Dedifferentiated amniotic fluid mesenchymal stem cell (primary cell): ENCODE results near the gene RGS14.
"Not testable (repeated sequence)": the region's sequence is repeated elsewhere in the genome, so short reads cannot be mapped to it uniquely, and the experiment has no call there.

ENCODE experiments used
- DNase-seq: peaks from one replicate; pipeline ENCODE4 v3.0.0-alpha.2; 2016; ENCODE audit errors: extremely low spot score

RGS14 gene

DNA sequence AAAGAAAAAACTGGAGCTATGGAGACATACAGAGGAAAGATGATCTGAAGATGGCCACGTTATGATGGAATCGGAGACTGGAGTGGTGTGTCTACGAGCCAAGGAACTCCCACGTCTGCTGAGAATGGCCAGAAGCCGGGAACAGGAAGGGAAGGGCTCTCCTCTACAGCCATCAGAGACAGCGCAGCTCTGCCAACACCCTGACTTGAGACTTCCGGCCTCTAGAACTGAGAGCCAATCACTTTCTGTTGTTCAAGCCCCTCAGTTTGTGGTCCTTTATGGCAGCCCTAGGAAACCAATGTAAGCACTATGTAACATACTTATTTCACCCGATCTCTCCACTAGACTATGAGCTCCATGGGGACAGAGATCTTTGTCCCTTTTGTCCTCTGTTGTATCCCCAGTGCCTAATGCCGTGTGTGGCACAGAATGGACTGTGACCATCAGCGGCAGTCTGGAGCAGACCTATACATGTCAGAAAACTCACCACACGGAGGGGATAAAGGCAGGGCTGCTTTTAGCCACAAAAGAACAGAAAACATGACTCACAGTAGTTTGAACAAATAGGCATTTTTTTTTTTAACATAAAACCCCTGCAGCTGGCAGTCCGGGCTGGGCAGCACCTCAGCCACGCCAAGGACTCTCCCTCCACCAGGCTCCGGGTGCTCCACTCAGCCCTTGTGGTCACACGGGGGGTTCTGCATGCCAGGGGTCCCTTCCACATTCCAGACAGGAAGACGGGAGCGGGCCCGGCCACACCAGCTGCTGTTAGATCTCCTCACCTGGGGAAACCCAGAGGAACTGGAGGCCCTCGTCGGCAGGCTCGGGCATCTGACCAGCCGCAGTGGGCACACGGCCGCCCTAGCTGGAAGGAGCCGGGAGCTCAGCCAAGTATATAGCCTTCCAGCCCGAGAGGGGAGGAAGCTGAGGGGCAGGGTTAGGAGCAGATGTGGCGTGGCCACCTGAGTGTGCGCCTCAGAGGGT is 29.9 kb upstream of the RGS14 start:
- DNase-seq = no peak

DNA sequence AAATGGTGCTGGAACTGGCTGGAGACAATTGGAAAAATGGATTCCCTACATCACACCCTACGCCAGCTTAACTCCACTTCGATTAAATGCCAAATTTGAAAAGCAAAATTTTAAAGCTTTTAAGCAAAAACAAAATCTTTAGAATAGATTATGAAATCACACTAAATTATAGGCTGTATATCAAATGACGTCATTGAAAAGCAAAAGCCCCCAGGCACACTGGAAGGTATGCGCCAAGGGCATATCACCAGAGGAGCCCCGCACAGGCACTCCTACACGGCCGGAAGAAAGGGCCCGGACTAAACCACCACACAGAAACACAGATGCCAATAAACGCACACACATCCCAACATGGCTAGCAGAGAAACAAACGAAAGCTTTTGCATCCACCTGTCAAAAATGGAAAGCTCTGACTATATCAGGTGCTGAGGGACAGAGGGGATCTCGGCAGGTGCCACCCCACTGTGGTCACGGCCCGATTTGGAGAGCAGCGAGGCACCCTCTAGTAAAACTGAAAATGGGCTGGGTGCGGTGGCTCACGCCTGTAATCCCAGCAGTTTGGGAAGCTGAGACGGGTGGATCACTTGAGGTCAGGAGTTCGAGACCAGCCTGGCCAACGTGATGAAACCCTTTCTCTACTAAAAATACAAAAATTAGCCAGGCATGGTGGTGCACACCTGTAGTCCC is 29.0 kb upstream of the RGS14 start:
- DNase-seq = no peak

DNA sequence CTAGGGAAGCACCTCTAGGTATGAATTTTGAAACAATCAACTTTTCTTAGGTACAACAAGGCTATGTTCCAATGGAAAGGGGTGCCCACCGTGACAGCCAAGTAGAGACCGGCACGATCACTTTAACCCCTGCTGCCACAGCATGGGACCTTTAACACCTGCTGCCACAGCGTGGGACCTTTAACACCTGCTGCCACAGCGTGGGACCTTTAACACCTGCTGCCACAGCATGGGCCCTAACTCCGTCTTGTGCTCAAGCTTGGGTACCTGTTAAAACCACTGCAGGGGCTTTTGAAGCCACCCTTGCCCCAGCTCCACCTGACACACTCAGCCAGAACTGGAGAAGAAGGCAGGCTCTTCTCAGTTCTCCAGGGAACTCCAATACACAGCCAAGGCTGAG is 27.8 kb upstream of the RGS14 start:
- no peak for DNase-seq

DNA sequence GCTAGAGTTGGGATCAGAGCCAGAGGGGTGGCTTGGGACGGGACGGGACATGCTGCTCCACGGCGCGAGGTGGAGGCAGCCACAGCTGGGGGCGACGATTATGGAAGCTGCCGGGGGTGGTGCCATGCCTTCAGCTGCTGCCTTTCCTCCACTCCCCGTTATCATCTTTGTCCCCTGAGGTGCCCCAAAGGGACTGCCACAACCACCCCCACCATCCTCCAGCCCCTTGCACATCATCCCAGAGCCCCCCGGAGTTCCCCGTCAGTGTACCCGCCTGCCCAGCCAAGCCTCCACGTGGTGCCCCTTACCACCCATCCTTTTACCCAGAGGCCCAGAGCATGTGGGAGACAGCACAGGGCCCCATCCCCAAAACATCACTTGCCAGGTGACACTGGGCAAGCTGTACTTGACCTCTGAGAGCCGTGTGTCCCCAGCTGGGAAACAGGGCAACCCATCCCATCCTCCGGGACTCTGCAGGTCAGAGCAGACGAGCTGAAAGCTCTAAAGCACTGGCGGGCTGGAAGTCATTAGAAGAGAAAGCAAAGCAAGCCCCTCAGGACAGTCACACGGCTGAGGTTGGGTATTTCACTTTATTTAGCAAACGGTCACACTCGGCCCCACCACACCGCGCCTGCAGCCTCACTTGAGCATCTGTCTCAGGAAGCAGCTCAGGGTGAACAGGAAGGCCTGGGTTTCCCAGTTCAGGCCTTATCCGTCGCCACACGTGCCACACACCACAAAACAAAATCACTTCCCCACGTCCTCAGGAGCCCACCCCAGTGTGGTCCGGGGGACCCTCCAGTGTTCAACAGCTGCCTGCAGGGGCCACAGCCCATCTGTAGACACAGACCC is 26.5 kb upstream of the RGS14 start:
- no peak for DNase-seq

DNA sequence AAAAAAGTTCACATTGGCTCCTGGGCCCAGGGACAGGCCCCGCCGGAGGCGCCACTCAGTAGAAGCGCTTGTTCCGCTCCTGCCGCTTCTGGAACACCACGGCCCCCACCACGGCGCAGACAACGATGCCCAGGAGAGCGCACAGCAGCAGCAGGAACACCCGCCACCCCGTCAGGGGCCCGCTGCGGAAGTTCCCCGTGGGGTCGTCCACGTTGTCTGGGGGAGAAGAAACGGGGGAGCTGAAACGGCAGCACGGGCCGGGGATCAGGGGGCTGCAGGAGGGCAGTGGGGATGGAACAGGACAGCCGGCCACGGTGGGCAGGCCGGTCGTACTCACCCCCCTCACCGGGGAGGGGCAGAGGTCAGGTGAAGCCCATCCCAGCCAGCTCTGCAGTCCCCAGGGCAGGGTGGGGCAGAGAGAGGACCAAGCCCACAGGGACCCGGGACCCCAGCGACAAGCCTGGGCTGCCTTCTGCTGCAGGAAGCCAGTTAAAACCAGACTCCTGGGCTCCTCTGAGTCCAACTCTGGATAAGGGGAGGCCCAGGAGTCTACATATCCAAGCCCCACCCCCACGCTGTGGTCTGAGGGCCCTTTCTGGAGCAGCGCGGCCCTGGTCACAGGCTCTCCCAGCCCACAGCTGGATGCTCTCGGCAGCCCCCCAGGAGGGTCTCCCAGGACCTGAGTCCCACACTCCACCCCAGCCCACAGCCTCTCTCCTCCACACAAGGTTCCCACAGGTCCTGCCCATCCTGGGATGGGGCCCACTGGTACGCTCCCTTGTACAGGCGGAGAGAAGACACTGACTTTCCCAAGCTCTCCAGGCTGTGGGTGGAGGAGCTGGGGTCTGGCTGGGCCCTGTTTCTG is 25.5 kb upstream of the RGS14 start:
- no peak for DNase-seq

DNA sequence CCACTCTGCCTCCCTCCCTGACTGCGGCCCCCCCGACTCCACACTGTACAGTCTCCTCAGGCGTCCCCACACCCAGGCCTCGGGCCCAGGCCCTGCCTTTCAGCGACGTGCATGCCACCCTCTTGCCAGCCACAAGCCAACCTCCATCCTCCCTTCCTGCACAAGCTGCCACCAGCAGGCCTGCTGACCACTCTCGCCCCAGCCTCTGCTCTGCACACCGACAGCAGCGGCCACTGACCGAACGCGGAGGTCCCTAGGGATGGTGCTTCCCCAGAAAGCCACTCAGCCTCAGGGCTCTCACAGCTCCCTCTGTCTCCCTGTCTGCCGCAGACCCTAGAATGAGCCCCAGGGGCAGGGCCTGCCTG is 24.8 kb upstream of the RGS14 start:
- no peak for DNase-seq

DNA sequence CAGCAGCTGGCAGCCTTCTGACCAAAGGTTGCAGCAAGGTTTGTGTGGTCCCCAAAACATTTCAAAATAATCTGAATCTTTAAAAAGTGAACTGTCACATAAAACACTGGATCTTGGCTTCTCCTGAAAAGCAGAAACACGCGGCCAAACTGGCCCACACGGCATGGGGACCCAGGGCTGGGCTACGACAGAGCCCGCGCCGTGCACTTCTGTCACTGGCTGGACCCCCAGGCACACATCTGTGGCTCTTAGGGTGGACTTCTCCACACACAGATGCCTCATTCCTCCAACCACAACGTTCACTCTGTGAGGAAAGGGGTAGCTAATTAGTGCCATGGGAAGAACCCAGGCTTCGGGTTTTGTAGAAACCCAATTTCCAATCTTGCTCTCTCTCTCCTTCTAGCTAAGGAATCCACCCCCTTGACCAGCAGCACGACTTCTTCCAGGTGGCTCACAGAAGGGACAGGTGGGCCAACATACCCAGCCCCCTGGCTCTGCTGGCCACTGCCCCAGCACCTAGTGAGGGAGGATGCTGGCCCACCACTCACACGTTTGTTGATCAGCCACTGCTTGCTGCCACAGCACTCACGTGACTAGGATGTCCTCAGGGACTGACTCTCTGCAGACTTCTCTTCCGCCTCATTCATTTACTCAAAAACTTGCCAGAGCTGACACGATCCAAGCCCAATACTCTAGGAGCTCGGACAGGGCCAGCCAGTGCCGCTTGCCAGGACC is 24.1 kb upstream of the RGS14 start:
- no peak for DNase-seq

DNA sequence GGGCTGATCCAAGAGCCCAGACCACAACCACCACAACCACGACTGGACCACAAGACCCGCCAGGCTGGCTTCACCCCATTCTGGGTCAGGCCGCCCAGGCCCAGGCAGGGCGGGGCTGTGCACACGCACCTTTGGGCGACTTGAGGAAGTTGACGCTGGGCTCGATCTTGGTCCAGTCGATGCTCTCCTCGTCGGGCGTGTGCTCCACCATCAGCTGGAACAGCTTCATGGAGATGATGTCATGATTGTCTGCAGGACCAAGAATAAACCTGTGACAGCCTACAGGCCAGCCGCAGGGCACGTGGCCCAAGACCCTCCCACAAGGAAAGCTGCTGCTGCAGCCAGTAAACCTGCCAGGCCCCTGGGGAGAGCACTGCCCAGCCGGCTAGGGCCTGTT is 23.6 kb upstream of the RGS14 start:
- no peak for DNase-seq

DNA sequence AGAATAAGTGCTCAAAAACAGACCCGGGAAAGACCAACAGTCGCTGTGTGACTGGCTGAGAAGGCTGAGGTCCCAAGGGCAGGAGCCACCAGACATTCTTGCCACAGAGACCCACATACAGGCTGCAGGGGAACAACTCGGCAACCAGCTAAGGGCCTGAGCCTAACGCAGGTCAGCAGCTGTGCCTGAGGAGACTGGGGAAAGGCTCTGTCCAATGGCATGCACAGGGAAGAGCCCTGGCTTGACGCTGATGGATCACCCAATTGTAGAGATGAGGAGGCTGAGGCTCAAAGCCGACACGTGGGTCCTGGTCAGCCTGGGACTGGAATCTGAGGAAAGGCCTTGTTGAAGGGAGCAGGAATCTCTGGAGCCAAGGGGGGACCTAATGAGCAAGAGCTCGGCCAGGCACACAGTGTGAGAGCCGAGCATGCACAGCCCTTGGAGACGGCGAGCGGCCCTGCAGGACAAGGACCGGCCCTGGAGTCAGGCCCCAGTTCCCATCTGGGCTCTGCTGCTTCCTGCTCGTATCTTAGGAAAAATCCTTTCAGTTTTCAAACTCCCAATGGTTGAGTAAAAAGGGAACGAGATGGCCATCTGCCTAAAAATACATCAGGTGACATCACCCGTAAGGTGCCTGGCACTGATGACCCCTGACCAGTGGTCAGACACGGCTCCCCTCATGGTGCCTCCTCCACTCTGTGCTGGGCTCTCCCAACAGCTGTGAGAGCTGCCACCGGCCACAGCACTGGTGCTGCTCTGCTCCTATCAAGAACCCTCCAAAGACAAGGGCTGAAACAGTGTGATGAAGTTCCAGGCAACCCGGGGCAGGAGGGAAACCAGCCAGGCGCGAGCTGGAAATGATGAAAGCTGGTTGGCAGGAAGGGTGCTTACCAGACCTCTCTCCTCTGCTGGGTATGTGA is 22.7 kb upstream of the RGS14 start:
- DNase-seq = no peak

DNA sequence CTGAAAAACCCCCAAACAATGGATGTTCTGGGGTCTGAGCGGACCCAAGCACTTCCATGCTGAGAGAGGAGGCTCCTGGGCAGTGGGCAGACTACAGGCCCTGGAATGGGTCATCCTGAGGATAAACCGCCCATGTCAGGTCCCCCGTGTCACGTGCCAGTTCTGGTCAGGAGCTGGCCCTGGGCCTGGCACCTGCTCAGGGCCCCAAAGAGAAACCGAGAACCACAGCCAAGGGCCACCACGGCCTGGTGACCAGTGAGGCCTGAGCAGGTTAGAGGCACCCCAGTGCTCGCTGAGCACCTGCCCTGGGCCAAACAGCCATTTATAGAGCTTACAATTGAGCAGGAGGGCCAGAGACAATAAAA is 22.0 kb upstream of the RGS14 start:
- DNase-seq = no peak

DNA sequence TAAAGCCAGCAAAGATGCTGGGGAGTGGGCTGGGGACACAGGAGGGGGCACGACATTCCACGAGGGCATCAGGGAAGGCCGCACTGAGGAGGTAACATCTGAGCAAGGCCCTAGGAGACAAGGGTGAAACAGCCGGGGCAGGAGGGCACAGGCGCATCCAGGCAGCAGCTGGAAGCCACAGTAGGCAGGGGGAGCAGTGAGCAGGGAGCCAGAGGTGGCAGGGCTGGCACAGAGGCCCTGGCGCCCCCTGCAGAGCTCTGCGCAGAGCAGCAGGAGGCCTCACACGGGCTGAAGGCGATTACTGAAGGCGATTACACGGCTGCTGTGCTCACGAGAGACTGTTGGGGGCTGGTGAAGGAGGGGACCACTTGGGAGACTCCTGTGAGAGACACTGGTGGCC is 21.6 kb upstream of the RGS14 start:
- no peak for DNase-seq

DNA sequence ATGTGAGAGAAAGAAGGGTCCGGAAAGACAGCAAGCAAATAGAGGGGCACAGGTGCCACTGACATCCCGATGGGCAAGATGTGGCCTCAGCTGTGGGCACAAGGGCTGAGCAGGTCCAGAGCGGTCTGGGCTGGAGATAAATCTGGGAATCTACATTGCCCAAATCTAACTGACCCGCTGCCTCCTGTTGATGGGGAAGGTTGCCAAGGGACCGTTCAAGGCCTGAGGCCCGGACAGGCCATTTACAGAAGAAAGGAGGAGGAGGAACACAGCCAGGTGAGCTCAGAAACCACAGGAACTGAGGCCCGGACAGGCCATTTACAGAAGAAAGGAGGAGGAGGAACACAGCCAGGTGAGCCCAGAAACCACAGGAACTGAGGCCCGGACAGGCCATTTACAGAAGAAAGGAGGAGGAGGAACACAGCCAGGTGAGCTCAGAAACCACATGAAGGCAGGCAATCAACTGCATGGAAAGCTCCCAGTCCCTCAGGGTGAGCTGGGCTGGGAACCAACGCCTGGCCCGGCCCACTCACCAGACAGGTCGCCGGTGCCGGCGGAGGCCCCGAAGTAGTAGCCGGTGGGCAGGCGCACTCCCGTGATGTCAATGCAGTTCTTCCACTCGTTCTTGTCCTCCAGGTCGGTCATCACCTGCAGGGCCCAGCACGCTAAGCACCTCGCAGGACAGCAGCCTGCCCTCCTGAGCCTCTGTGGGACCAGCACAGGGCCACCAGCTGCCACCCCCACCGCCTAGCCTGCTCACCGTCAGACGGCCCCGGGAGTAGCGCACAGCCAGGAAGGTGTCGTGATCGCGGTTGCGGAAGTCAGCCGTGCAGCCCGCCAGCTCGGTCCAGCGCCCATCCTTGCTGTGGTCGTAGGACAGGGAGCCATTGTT is 20.9 kb upstream of the RGS14 start:
- no peak for DNase-seq

DNA sequence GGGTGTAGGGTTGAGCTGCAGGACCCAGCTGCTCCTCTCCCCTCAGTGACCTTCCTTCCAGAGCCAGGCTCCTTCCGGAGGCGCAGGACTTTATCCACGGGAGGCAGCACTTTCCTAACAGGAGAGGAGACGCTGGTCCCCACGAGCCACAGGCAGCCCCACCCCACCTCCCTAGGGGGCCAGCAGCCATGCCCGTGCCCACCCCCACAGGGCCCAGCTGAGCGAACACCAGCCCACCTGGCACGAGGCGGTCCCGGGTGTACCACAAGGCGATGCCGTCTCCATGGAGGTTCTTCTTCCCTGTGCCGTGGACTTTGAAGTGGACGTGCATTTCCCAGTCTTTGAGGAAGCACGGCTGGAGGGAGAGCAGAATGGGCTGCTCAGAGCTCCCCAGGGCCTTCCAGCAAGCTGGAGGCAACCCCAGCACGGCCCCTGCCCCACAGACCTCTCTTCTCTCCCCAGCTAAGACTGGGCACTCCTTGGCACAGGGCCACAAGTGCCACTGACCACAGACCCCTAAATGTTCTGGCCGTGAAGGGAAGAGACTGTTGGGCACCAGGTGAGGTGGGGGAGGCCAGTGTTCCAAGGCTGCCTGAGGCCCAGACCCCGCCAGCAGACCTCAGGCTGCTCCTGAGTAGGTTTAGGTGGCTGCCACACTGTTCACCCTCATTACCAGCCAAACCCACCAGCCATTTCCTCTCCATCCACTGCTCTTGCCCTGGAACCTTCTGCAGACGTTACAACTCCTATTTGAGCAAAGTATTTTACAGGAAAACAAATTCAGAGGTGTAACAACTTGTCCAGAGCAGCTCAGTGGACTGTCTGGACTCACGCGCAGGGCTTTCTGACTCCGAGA is 19.2 kb upstream of the RGS14 start:
- DNase-seq = no peak

DNA sequence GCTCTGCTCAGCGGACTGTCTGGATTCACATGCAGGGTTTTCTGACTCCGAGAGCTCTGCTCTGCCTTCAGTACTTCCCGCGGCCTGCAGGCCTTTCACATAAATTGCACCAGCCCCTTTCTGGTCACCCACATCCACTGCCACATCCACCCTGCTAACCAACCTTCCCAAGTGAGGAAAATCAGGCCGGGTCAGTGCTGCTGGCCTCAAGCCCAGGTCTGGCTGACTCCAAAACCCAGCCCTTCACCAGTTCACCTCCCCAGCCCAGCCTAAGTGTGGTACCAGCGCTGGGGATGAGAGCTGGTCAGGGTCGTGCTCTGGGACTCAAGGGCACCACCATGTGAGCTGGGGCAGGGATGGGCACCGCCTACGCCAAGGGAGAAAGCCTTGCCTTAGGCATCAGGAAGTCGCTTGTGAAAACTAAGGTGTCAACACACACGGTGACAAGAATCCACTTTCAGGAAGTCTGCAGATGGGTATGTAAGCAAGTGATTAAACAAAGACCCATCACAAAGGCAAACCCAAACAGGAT is 18.6 kb upstream of the RGS14 start:
- no peak for DNase-seq

DNA sequence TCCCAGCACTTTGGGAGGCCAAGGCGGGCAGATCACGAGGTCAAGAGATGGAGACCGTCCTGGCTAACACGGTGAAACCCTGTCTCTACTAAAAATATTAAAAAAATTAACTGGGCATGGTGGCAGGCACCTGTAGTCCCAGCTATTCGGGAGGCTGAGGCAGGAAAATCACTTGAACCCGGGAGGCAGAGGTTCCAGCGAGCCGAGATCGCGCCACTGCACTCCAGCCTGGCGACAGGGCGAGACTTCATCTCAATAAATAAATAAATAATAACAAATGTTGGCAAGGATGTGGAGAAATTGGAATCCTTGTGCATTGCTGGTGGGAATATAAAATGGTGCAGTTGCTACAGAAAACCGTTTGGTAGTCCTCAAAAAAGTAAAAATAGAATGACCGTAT is 14.7 kb upstream of the RGS14 start:
- not testable (repeated sequence) for DNase-seq

DNA sequence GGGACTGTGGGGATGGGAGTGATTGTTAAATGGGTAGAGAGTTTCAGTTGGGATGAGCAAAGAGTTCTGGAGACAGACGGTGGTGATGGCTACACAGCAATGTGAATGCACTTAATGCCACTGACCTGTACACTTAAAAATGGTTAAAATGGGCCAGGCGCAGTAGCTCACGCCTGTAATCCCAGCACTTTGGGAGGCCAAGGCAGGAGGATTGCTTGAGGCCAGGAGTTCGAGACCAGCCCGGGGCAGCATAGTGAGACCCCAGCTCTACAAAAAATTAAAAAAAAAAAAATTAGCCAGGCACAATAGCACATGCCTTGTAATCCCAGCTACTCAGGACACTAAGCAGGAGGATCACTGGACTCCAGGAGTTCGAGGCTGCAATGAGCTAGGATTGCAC is 13.9 kb upstream of the RGS14 start:
- no peak for DNase-seq

DNA sequence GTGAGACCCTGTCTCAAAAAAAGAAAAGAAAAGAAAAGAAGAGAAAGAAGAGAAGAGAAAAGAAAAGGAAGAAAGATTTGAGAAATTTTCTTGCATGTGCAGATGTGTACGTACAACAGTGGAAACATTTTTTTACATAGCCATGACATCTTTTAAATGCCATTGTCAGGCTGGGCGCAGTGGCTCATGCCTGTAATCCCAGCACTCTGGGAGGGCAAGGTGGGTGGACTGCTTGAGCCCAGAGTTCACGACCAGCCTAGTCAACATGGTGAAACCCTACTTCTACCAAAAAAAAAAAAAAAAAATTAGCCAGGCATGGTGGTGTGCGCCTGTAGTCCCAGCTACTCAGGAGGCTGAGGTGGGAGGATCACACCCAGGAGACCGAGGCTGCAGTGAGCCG is 12.8 kb upstream of the RGS14 start:
- DNase-seq = no peak
